ENCODE measurements around the gene EMILIN3.

EMILIN3 gene

GRCh38 chr20:41344938-41345728 lies 21.5 kb downstream of the EMILIN3 start:
- no peak for DNase-seq (ENCODE audit: low read depth)

GRCh38 chr20:41344477-41344876 lies 22.1 kb downstream of the EMILIN3 start:
- no peak for DNase-seq (ENCODE audit: low read depth)

DNA sequence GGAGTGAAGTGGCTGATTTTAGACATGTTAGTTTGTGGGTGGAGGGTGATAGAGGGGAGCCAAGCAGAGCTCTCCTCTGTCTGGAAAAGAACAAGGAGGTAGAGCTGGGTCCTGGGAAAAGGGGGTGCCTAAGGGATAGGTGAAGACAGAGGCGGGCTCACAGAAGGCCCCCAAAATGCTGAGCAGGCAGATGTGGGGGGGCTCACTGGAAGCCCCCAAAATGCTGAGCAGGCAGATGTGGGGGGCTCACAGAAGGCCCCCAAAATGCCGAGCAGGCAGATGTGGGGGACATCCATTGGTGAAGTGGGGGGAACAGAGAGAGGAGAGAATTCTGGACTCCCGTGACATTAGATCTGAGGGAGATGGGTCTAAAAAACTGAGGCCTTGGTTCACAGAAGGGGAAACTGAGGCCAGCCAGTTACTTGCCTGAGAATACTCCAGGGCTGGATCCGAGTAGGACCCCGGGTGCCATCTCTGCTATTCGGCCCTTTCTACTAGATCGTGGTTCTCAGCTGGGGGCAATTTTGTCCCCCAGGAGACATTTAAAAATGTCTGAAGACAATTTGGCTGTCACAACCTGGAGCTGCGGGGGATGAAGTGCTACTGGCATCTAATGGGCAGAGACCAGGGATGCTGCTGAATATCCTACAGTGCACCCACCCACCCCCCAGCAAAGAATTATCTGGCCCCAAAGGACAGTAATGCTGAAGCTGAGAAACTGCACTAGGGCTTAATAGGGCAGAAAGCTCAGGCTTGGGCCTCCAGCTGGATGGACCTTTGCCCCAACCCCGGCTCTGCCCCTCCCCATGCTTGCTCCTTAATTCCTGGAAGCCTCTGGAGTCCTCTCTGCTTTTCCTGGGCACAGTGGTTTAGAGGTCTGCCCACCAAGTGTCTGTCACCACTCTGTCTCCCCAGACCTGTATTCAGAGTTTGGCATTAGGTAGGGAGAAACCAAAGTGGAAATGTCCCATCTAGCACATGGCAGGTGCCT lies 23.8 kb downstream of the EMILIN3 start:
- no peak for DNase-seq (ENCODE audit: low read depth)

- DNase-seq (ENCODE audit: low read depth) = peak; percentile 29
These were observed 26.1 kb downstream of the EMILIN3 start, which contains the start of gene LPIN3 for GRCh38 chr20:41340327-41341055. TSS of gene LPIN3 (plus strand) at chr20:41340821. CDS start at chr20:41345804, 4,983 bp downstream.

- DNase-seq (ENCODE audit: low read depth) = peak; percentile 79
These were observed 26.7 kb downstream of the EMILIN3 start for GRCh38 chr20:41339957-41340326.

GRCh38 chr20:41336711-41337492 lies 29.7 kb downstream of the EMILIN3 start:
- no peak for DNase-seq (ENCODE audit: low read depth)

GRCh38 chr20:41335591-41335990 lies 31.0 kb downstream of the EMILIN3 start:
- no peak for DNase-seq (ENCODE audit: low read depth)

GRCh38 chr20:41334443-41335421 lies 31.9 kb downstream of the EMILIN3 start:
- DNase-seq (ENCODE audit: low read depth) = no peak

DNA sequence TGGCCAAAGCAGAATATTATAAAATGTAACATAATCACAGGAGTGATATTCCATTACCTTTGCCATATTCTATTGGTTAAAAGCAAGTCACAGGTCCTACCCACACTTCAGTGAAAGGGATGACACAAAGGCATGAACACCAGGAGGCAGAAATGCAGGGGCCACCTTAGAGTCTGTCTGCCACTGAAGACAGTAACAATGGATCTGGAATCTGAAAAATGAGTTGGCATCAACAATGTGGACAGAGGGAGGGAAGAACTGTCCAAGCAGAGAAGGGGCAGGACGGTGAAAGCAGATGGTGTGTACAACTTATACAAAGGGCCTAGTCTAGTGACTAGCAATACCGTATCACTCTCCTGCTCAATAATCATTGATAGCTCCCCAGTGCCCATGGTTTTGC lies 32.6 kb downstream of the EMILIN3 start:
- DNase-seq (ENCODE audit: low read depth) = no peak

DNA sequence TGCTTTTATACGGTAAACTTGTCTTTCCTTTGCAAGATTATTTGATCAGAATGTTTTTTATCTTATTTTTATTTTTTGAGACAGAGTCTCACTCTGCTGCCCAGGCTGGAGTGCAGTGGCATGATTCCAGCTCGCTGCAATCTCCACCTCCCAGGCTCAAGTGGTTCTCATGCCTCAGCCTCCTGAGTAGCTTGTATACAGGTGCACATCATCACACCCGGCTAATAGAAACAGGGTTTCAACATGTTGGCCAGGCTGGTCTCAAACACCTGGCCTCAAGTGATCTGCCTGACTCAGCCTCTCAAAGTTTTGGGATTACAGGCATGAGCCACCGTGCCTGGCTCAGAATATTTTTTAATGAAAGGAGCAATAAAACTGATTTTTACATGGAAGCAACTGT lies 34.9 kb downstream of the EMILIN3 start:
- no peak for DNase-seq (ENCODE audit: low read depth)

DNA sequence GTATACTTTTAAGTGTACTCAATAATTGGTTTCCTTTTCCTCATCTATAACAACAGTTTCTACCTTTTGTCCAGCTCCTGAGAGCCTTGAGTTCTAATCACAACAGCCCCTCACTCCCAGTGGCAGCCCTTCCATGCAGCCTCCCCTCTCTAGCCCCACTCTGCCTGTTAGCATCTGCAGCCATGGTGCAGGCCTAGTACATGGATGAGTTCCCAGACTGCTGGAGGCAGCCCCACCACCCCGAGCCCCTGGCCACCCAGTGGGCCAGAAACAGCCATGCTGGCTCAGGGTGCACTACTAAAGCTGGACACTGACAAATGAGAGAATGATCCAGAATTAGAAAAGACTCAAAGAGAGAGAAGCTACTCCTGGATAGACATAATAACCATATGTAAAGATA lies 35.7 kb downstream of the EMILIN3 start:
- no peak for DNase-seq (ENCODE audit: low read depth)

GRCh38 chr20:41330343-41330720 lies 36.3 kb downstream of the EMILIN3 start:
- no peak for DNase-seq (ENCODE audit: low read depth)

- DNase-seq (ENCODE audit: low read depth) = peak; percentile 39
These were observed 36.9 kb downstream of the EMILIN3 start for GRCh38 chr20:41329435-41330342.

- no peak for DNase-seq (ENCODE audit: low read depth)
These were observed 39.4 kb downstream of the EMILIN3 start for GRCh38 chr20:41327178-41327577.

- DNase-seq (ENCODE audit: low read depth) = no peak
These were observed 45.6 kb downstream of the EMILIN3 start for GRCh38 chr20:41320976-41321375.

- no peak for DNase-seq (ENCODE audit: low read depth)
These were observed 46.2 kb downstream of the EMILIN3 start for GRCh38 chr20:41320441-41320840.

GRCh38 chr20:41318271-41318649 lies 48.4 kb downstream of the EMILIN3 start:
- DNase-seq (ENCODE audit: low read depth) = no peak

DNA sequence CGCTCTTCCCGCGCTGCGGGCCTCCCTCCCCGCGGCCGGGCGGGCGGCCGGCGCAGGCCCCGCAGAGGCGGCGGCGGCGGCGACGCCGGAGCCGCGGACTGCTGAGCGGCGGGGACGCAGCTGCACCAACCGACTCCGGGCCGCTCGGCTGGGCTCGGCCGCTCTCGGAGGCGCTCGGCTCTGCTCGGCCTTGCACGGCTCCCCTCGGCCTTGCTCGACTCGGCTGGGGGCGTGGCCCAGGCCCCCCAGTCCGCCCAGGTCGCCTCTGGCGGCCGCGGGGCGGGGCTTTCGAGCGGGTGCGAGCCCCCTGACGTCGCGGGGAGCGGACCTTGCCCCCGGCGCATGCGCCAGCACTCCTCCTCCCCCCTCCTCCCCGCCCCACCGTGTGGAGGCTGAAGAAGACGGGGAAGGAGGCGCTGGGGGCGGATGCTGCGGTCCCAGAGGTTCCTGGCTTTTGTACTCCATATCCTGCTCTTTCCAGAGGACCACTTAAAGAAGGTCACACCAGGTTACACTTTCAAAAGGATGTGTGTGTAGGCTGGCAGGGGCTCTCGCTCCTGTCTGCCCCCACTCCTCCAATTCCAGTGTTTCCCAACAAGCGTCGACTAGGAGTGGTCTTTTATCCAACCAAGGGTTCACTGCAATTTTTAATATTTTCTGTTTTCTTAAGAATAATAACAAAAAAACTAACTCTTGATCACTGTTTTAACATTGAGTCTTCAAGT lies 48.9 kb downstream of the EMILIN3 start, which contains the start of gene ZHX3:
Gene ZHX3, minus strand, starts transcription at position 186 of the 725 bp plus-strand sequence. CDS start 112,815 bp downstream, outside the sequence.
- peak; percentile 88 for DNase-seq (ENCODE audit: low read depth)

Measured in stimulated activated CD8-positive, alpha-beta memory T cell treated with anti-CD3 and anti-CD28 coated beads, Interleukin-15, amount 100 ng/mL, for 24 hours (primary cell).